T47D (cell line): ENCODE data around the gene IRX4.

Experiments
- DNase-seq, 2 experiments: peaks; one replicate each; pipeline versions ENCODE4 v3.0.0 to v3.0.0-alpha.2; 2011 to 2012; ENCODE audit warnings: low read depth in 1 of 2, low spot score in 1 of 2
- JUND ChIP-seq: IDR thresholded peaks from 2 replicates; pipeline ENCODE4 v1.6.1; 2012; ENCODE audit warnings: low read depth
- in situ Hi-C: cut with HindIII; loops from 2 replicates; pipeline ENCODE4 v1.10.0; 2016; ENCODE audit warnings: low sequenced_read_pairs, low pct_unique_long_range_greater_than_20kb

Gene IRX4

GRCh38 chr5:1885868-1886845 lies 3.4 kb upstream of the IRX4 start:
- no peak for DNase-seq
- no peak for TF ChIP-seq JUND
- in situ Hi-C loops, result no loop called here

DNA sequence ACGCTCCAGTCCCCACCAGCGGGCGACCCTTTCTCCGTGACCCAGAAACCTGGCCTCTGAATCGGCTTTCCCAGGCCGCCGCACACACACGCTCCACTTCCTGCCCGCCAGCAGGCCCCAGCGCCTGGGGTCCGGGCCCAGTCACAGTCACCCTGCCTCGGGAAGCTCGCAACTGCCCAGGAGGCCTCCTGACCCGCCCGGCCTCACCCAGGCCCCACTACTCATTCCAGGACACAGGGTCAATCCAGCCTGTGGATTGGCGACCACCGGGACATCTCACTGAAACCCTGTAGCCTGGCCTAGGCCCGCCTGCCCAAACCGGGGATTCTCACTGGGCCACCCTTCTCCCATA lies 2.7 kb upstream of the IRX4 start:
- DNase-seq, result no peak
- TF ChIP-seq JUND, result no peak
- in situ Hi-C loops, result no loop called here

- no peak for TF ChIP-seq JUND
- DNase-seq, result no peak
- in situ Hi-C loops, result no loop called here
These were observed 2.1 kb upstream of the IRX4 start for GRCh38 chr5:1884678-1885403.

DNA sequence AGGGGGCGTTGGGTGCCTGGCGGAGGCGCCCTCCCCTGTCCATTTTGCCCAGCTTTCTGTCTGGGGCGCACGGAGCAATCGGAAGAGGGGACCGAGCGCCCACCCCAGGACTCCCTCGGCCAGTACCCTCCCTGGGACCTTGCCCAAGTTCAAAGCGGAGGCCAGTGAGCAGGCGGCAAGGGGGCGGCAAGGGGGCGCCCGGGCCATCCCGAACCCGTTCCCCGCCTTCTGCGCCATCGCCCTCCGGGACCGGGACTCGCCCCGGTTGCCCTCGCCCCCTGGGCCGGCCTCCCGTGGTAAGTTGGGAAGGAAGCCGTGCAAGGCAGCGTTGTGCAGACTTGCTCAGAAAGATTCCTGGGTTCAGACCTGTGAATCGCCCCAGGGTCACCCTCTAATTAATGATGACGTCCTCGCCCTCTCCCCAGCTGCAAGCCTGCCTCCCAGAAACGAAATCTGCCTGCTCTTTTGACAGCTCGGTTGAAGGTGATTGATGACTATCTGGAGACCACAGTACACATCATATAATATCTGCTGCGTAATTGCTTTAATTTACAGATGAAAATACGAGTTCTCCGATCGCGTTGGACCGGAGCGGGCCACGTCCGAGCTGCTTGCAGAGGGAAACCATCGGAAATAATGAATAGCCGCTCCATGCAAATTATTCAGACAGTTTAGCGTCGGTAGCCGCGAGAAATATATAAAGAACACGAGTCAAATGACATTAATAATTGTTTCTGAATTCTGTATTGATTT lies 1.4 kb upstream of the IRX4 start:
- DNase-seq, result peak in 1 of 2 experiments; percentile 42
- in situ Hi-C loops, result no loop called here
- no peak for TF ChIP-seq JUND

- peak; percentile 76 to 94 for DNase-seq
- in situ Hi-C loops, result no loop called here
- TF ChIP-seq JUND, result no peak
These were observed 597 bp upstream of the IRX4 start for GRCh38 chr5:1883120-1883924.

GRCh38 chr5:1881731-1882336 lies 891 bp downstream of the IRX4 start:
- DNase-seq, result no peak
- in situ Hi-C loops, result no loop called here
- TF ChIP-seq JUND, result no peak

DNA sequence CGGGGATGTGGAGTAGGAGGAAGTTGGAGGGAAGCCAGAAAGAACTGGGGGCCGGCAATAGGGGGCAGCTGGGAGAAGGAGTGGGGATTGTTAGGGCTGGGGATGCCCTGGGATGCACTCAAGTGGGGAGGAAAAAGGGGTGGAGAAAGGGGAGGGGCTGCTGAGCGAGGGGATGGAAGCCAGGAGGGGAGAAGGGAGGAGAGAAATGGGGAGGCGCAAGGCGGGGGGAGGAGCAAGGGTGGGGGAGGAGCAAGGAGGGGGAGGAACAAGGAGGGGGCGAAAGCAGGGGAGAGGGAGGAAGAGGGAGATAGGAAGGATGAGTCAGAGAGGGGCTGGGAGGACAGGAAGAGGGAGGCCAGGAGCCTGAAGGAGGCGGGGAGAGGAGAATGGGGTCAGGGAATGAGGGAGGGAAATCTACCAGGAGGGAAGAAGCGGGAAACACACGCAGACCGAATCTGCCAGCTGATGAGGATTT lies 1.6 kb downstream of the IRX4 start:
- in situ Hi-C loops, result no loop called here
- DNase-seq, result peak in 1 of 2 experiments; percentile 35

GRCh38 chr5:1880377-1881025 lies 2.2 kb downstream of the IRX4 start:
- no peak for TF ChIP-seq JUND
- DNase-seq, result no peak
- in situ Hi-C loops, result no loop called here

More for the DNA sequence above, 1.6 kb downstream of the IRX4 start:
- TF ChIP-seq JUND, result no peak

DNA sequence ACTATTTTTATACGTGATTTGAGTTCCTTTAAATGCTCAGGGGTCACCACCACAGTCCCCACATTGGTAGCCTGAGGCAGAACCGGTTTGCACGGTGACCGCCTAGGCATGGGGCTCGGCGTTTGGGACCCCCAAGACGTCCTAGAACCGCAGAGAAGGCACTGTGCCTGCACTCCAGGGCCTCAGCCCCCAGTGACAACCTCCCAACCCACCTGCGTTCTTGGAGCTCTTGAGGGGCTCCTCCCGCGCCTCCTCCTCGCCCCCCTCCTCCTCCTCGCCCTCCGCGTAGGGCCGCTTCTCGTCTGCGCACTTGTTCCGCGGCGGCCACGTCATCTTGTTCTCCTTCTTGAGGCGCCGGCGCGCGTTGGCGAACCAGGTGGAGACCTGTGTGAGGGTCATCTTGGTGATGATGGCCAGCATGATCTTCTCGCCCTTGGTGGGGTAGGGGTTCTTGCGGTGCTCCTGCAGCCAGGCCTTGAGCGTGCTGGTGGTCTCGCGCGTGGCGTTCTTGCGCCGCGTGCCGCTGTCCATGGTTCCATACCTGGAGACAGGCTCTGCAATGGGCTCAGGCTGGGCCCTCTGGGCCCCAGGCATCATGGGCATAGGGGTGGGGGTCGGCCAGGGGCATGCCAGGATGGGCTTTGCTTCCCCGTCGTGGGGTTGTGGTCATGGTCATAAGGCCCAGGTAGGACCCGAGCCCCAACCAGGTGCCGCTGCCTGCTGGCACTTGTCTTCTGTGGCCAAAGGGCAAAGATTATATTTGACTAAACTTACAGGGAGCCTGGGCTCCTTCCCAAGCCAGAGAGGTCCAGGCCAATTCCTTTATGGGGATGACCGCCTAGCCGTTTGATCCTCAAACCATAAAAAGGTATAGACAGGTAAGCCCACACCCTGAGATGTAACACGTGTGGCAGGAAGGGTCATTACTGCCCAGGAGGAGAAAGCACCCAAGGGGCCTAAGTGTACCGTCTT lies 3.1 kb downstream of the IRX4 start:
- no peak for TF ChIP-seq JUND
- in situ Hi-C loops, result no loop called here

More for the DNA sequence above, 3.1 kb downstream of the IRX4 start:
- no peak for DNase-seq
